ENCODE results near the gene FBXL19. TPM values are rescaled to one million over a fixed set of nuclear protein-coding genes. Genes with fewer than 3 reads are reported as not detected.

FBXL19 gene
- total and polyA plus RNA-seq, 2 of the 13 experiments (the other 11 are each of a cell fraction or from before 2014, with no cell fraction given): 6.0 to 13.7 TPM

GRCh38 chr16:30985401-30986128 lies 62.2 kb downstream of the FBXL19 start (continued):
- TF ChIP-seq ZNF34 (CRISPR knock-in tag; IDR thresholded peaks at IDR 0.05; ENCODE audit: borderline replicate concordance): 0 out of 2 replicates have a peak, but pooled peaks have one; percentile 85
- peak; percentile 80 for TF ChIP-seq ZSCAN25 (CRISPR knock-in tag; IDR thresholded peaks at IDR 0.05)
- TF ChIP-seq MIER2 (CRISPR knock-in tag; IDR thresholded peaks at IDR 0.05): no peak; the same call in 1 of the 2 replicates
- TF ChIP-seq ZNF256 (CRISPR knock-in tag; conservative IDR thresholded peaks at IDR 0.05): peak; percentile 87; the same call in 1 of the 2 replicates
- no peak; the same call in 1 of the 2 replicates for TF ChIP-seq ZNF275 (CRISPR knock-in tag; IDR thresholded peaks at IDR 0.05; ENCODE audit: borderline replicate concordance)
- no peak for TF ChIP-seq MLLT10 (CRISPR knock-in tag; IDR thresholded peaks at IDR 0.05)
- TF ChIP-seq SCMH1 (CRISPR knock-in tag; IDR thresholded peaks at IDR 0.05; ENCODE audit: borderline replicate concordance): no peak
- TF ChIP-seq ZNF430 (CRISPR knock-in tag; IDR thresholded peaks at IDR 0.05): peak; percentile 19; the same call in 1 of the 2 replicates
- peak; percentile 83; the same call in 1 of the 2 replicates for TF ChIP-seq ARNTL (CRISPR knock-in tag; IDR thresholded peaks at IDR 0.05)
- TF ChIP-seq FOXA1 (IDR thresholded peaks at IDR 0.05): no peak
- TF ChIP-seq FOXA1 (CRISPR knock-in tag; IDR thresholded peaks at IDR 0.05): peak; percentile 38
- 0 out of 2 replicates have a peak, but pooled peaks have one; percentile 93 for TF ChIP-seq GLI4 (CRISPR knock-in tag; IDR thresholded peaks at IDR 0.05; ENCODE audit: borderline replicate concordance)
- TF ChIP-seq NCOR1 (IDR thresholded peaks at IDR 0.05; ENCODE audit: borderline replicate concordance, low read length): 0 out of 2 replicates have a peak, but pooled peaks have one; percentile 18
- no peak for TF ChIP-seq KDM4B (CRISPR knock-in tag; IDR thresholded peaks at IDR 0.05)
- TF ChIP-seq TEF (CRISPR knock-in tag; IDR thresholded peaks at IDR 0.05): no peak
- no peak for TF ChIP-seq HNRNPK (IDR thresholded peaks at IDR 0.05; ENCODE audit: low read depth, low read length, poor library complexity, severe bottlenecking)
- peak; percentile 67; the same call in 1 of the 2 replicates for TF ChIP-seq MXD4 (CRISPR knock-in tag; IDR thresholded peaks at IDR 0.05)
- no peak for TF ChIP-seq ZBTB34 (CRISPR knock-in tag; IDR thresholded peaks at IDR 0.05)
- peak; percentile 37; the same call in 1 of the 2 replicates for TF ChIP-seq KDM5A (IDR thresholded peaks at IDR 0.05; ENCODE audit: borderline replicate concordance, low read length)
- peak; percentile 78; the same call in 1 of the 2 replicates for TF ChIP-seq ZNF891 (CRISPR knock-in tag; IDR thresholded peaks at IDR 0.05)
- TF ChIP-seq ZNF253 (CRISPR knock-in tag; IDR thresholded peaks at IDR 0.05; ENCODE audit: borderline replicate concordance): no peak
- TF ChIP-seq SRF (IDR thresholded peaks at IDR 0.05; ENCODE audit: low read depth, low read length): no peak
- peak; percentile 2 for TF ChIP-seq TEAD3 (CRISPR knock-in tag; optimal IDR thresholded peaks at IDR 0.05; ENCODE audit: borderline replicate concordance)
- no peak for TF ChIP-seq MXD3 (CRISPR knock-in tag; IDR thresholded peaks at IDR 0.05)
- TF ChIP-seq ZNF615 (CRISPR knock-in tag; IDR thresholded peaks at IDR 0.05; ENCODE audit: borderline replicate concordance): no peak
- no peak for TF ChIP-seq NAIF1 (CRISPR knock-in tag; IDR thresholded peaks at IDR 0.05; ENCODE audit: borderline replicate concordance)
- TF ChIP-seq HES4 (CRISPR knock-in tag; IDR thresholded peaks at IDR 0.05; ENCODE audit: borderline replicate concordance): 0 out of 2 replicates have a peak, but pooled peaks have one; percentile 22
- no peak for TF ChIP-seq CHD4 (IDR thresholded peaks at IDR 0.05; ENCODE audit: borderline replicate concordance, low read length)

Data from HepG2 (cell line).